BLaER1 (cell line): ENCODE measurements around the gene PLXNA1.
A peak's percentile ranks its signal among the peaks of the same experiment; 100 is the strongest.

Experiments used
- H3K27ac ChIP-seq: shearing (Covaris generic); formaldehyde crosslinking; 2 replicates; pipeline ENCODE4 v1.8.1; 2022
- H3K27me3 ChIP-seq: shearing (Covaris generic); formaldehyde crosslinking; 2 replicates; pipeline ENCODE4 v1.8.1; 2022
- H3K36me3 ChIP-seq: shearing (Covaris generic); formaldehyde crosslinking; 2 replicates; pipeline ENCODE4 v1.8.1; 2022
- H3K4me1 ChIP-seq: shearing (Covaris generic); formaldehyde crosslinking; 2 replicates; pipeline ENCODE4 v1.8.1; 2022
- H3K4me2 ChIP-seq: shearing (Covaris generic); formaldehyde crosslinking; 2 replicates; pipeline ENCODE4 v1.8.1; 2022
- H3K4me3 ChIP-seq: shearing (Covaris generic); formaldehyde crosslinking; 2 replicates; pipeline ENCODE4 v1.8.1; 2022
- H3K9ac ChIP-seq: shearing (Covaris generic); formaldehyde crosslinking; 2 replicates; pipeline ENCODE4 v1.8.1; 2022
- H3K9me3 ChIP-seq: shearing (Covaris generic); formaldehyde crosslinking; 2 replicates; pipeline ENCODE4 v1.8.1; 2022
- H4K20me1 ChIP-seq: shearing (Covaris generic); formaldehyde crosslinking; 2 replicates; pipeline ENCODE4 v1.8.1; 2022
- Cebpa-rat ChIP-seq: shearing (Covaris generic); IDR thresholded peaks from 2 replicates; pipeline ENCODE4 v1.8.1; 2022

Gene PLXNA1

DNA sequence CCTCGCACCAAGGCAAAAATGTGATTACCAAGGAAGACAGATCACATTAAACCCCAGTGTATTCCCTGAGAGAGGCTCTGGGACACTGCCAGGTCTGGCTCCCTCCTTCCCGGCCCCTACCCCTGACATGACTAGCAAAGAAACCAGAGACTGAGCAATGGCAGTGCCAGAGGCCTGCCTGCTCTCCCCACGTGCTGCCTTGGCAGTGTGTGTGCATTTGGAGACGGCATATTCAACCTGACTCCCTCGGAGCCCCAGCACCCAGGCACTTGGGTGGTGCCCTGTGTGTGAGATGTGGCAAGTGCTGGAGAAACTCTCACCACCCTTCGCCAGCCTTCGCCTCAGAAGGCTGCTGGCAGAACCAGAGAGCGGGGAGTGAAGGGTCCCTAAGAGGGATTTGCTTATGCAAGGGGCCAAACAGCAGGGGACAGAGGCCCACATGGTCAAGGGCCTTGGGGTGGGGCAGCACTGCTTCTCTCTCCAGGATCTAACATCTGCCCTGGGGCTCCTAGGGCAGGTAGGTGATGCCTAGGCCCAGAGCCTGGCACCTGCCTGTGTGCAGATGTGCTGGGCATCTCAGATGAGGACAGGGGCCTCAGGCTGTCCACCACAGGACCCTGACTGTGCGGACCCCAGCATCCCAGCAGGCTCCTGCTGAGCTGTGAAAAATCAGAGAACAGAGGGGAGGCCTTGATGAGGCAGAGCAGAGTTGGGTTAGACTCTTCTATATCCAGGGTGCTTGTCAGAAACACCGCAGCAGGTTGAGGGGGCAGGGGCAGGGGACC, 23.6 kb upstream of the PLXNA1 start:
- H3K9me3 ChIP-seq, result no peaks in the 10 kb centered on the region
- no peak for TF ChIP-seq Cebpa-rat

DNA sequence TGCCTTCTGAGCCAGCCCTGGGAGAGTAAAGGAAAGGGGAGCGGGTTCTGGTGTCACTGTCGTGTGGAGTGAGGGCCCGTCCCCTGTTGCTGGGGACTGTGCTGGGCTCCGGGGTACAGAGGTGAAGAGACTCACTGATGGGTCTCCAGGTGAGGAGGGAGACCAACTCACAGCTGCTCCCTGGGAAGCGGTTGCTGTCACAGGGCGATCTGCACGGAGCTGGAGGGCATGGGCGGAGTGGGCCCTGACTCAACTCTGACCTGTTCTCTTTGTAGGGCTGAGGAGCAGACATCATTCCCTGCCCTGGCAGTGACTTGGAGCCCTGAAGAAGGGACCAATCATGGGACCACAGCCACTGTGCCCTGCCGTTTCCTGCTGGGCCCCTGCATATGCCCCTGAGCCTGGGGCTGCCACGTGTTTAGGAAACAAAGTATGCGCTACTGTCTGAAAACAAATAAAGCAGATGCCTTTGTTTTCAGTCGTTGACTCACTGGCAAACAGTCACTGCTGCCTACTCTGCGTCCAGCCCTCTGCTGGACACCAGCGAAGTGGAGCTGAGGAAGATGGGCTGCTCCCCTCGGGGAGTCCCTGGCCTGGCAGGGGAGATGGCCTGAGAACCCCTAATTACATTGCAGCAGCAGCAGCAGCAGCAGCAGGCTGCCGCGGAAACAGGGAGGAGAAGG, 22.9 kb upstream of the PLXNA1 start:
- H3K9ac ChIP-seq, result peak overlapping the region; percentile 65
- H3K4me1 ChIP-seq, result peaks cover 77% of the 10 kb centered on the region
- TF ChIP-seq Cebpa-rat, result no peak
- no peaks in the 10 kb centered on the region for H3K9me3 ChIP-seq
- H3K27ac ChIP-seq, result peak overlapping the region; percentile 79
- peak overlapping the region; percentile 3; the same call in 1 of the 2 replicates for H3K4me3 ChIP-seq
- H3K27me3 ChIP-seq, result no peaks in the 10 kb centered on the region
- peak overlapping the region; percentile 92 for H3K4me2 ChIP-seq
- peaks cover 9% of the 10 kb centered on the region for H4K20me1 ChIP-seq
- no peaks in the 10 kb centered on the region for H3K36me3 ChIP-seq

More for the DNA sequence above, 23.6 kb upstream of the PLXNA1 start:
- H3K4me2 ChIP-seq, result peak overlapping the region; percentile 92
- H3K9ac ChIP-seq, result 0 out of 2 replicates have a peak overlapping the region, but pooled peaks have one; percentile 4
- H3K36me3 ChIP-seq, result no peaks in the 10 kb centered on the region
- peak overlapping the region; percentile 79 for H3K27ac ChIP-seq
- peaks cover 84% of the 10 kb centered on the region for H3K4me1 ChIP-seq
- peaks cover 16% of the 10 kb centered on the region for H4K20me1 ChIP-seq
- H3K27me3 ChIP-seq, result no peaks in the 10 kb centered on the region
- H3K4me3 ChIP-seq, result no peak overlapping the region

DNA sequence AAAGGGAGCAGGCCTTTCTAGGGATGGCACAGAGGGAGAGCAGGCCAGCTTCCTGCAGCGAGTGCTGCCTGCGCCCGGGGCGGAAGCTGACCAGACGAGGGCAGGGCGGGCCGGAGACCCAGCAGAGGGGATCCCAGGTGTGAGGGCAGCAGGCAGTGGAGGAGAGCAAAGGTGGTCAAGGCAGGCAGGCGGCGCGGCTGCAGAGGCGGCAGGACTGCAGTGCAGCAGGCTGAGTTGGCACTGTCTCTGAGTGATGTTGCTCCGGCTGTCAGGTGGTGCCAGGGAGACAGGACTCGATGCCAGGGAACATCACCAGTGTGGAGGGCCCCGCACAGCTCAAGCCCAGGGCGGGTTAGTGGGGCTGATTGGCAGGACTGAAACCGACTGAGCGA, 22.3 kb upstream of the PLXNA1 start:
- no peaks in the 10 kb centered on the region for H3K27me3 ChIP-seq
- peak overlapping the region; percentile 79 for H3K27ac ChIP-seq
- H3K9ac ChIP-seq, result peak overlapping the region; percentile 65
- H3K4me3 ChIP-seq, result peak overlapping the region; percentile 3; the same call in 1 of the 2 replicates
- peak overlapping the region; percentile 92 for H3K4me2 ChIP-seq
- H3K9me3 ChIP-seq, result no peaks in the 10 kb centered on the region
- H3K36me3 ChIP-seq, result no peaks in the 10 kb centered on the region
- H4K20me1 ChIP-seq, result peaks cover 4% of the 10 kb centered on the region; the same call in 1 of the 2 replicates
- TF ChIP-seq Cebpa-rat, result no peak
- peaks cover 72% of the 10 kb centered on the region for H3K4me1 ChIP-seq

DNA sequence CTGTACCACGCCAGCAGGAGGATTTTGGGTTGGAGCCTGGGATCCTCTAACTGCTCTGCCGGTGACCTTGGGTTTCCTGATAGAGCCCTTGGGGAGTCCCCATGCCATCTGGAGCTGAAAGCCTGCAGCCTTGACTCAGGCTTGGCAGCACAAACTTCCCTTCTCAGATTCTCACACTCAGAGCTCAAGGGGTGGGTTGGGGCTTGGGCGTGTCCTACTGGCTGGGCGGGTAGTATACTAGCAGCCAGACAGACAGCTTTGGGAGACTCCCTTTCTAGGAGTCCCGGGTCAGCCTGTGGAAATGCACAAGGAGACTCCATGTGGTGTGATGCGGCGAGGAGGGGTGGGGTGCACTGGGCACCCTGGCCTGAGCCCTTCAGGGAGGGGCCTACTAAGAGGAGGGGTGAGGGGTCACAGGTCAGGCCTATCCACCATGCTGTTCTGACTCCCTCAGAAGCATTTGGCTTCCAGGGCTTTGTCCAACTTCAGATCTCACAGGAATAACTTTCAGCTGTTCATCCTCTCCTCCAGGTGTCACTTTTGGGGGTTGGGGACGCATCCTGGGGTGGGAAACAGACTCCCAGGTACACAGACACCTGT, 21.6 kb upstream of the PLXNA1 start:
- peak overlapping the region; percentile 79 for H3K27ac ChIP-seq
- H4K20me1 ChIP-seq, result no peaks in the 10 kb centered on the region
- no peaks in the 10 kb centered on the region for H3K27me3 ChIP-seq
- peak overlapping the region; percentile 65; the same call in 1 of the 2 replicates for H3K9ac ChIP-seq
- H3K36me3 ChIP-seq, result no peaks in the 10 kb centered on the region
- H3K4me2 ChIP-seq, result peak overlapping the region; percentile 92
- peaks cover 65% of the 10 kb centered on the region for H3K4me1 ChIP-seq
- no peaks in the 10 kb centered on the region for H3K9me3 ChIP-seq
- no peak for TF ChIP-seq Cebpa-rat
- H3K4me3 ChIP-seq, result no peak overlapping the region; the same call in 1 of the 2 replicates

DNA sequence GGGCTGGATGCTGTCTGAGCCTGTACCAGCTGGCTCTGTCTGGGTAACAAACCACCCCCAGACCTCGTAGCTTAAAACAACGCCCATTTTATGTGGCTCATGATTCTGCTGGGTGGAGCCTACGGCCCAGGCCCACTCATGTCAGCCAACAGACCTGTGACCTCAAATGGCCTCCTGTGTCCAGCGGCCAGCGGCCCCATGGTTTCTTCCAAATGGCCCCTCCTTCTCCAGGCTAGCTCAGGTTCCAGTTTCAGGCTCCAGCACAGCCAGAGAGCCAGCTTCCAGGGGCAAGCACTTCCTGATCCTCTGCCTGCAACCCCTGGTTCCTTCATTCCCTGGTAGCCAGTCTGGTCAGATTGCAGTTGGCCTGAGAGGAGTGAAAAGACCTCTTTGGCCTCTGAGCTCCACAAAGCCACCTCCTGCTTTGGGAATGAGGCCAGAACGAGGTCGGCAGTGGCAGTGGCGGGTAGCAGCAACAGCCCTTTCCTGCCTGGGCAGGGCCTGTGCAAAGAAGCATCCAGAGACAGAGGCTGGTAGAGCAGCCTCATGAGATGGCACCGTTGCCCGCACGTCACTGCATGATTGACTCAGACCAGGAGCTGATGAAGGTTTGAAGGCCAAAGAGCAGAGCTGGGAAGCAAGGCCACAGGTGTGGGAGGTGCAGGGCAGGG, 21.0 kb upstream of the PLXNA1 start:
- TF ChIP-seq Cebpa-rat, result no peak
- no peak overlapping the region for H3K4me3 ChIP-seq
- no peaks in the 10 kb centered on the region for H3K36me3 ChIP-seq
- H3K9me3 ChIP-seq, result no peaks in the 10 kb centered on the region
- peak overlapping the region; percentile 92 for H3K4me2 ChIP-seq
- H3K27ac ChIP-seq, result no peak overlapping the region
- no peak overlapping the region for H3K9ac ChIP-seq
- H4K20me1 ChIP-seq, result no peaks in the 10 kb centered on the region
- H3K4me1 ChIP-seq, result peaks cover 58% of the 10 kb centered on the region
- H3K27me3 ChIP-seq, result no peaks in the 10 kb centered on the region

DNA sequence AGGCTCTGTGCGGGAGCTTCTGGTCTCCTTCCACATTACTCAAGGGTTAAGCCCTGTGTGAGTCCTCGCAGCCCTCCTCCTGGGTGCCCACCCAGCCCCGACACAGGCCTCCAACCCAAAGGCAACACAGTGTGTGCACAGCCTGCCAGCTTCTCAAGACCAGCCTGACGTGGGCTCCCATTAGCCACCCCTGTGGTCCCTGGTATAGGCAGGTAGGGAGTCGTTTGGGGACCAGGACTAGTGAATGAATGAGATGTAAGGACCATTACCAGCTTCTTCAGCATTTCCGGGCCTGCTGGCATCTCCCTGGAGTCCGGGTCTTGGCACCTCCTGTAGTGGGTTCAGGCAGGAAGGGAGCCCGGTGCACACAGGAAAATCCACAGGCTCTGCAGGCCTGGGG, 20.2 kb upstream of the PLXNA1 start:
- H3K4me2 ChIP-seq, result peak overlapping the region; percentile 92
- no peak overlapping the region for H3K27ac ChIP-seq
- H3K4me1 ChIP-seq, result peaks cover 50% of the 10 kb centered on the region
- H3K9me3 ChIP-seq, result no peaks in the 10 kb centered on the region
- no peak for TF ChIP-seq Cebpa-rat
- no peaks in the 10 kb centered on the region for H3K27me3 ChIP-seq
- H3K36me3 ChIP-seq, result no peaks in the 10 kb centered on the region
- no peaks in the 10 kb centered on the region for H4K20me1 ChIP-seq
- H3K9ac ChIP-seq, result no peak overlapping the region
- no peak overlapping the region for H3K4me3 ChIP-seq

DNA sequence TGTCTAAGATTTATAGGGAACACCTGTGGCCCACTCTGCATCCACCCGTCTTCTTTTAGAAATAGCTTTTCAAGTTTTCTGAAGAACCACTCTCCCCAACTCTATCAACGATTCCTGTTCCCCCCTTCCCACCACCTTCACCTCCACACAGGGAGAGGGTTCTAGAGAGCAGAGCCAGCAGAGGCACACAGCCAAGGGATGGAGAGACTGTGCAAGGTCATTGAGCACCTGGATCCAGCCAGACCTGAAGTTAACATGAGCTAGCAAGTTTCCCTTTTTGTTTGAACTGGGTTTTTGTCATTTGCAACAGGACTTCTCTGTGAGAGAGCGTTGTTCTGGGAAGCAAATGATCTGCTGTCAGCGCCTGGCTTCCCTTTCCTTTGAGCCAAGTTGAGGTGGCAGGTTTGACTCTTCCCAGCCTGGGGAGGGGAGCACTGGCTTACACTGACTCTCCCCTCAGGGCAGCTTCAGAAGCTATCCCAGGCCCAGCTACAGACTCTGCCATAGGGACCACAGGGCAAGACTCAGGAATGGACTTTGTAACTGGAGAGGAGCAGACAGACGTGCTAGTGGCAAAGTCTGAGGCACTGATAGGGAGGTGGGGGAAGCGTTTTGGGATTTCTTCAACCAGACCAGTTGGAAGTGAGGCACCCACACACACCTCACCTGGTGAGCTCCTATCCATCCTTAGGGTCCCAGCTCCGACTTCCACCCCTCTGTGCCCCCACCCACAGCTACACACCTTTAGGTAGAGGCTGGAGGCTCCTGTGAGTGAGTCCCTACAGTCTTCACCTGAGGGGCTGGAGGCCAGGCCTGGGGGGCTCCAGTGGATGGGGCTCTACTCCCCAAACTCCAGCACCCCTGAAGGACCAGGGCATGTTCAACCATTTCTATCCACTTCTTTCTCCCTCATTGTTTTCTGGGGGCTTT, 19.4 kb upstream of the PLXNA1 start:
- Histone ChIP-seq H3K9me3 (no peaks in the 10 kb centered on the region), H3K27me3 (no peaks in the 10 kb centered on the region), H3K36me3 (no peaks in the 10 kb centered on the region), H3K4me1 (peaks cover 46% of the 10 kb centered on the region), H3K4me3 (no peak overlapping the region), H3K27ac (no peak overlapping the region), H4K20me1 (no peaks in the 10 kb centered on the region), H3K9ac (no peak overlapping the region), H3K4me2 (no peak overlapping the region)
- TF ChIP-seq Cebpa-rat, result no peak

DNA sequence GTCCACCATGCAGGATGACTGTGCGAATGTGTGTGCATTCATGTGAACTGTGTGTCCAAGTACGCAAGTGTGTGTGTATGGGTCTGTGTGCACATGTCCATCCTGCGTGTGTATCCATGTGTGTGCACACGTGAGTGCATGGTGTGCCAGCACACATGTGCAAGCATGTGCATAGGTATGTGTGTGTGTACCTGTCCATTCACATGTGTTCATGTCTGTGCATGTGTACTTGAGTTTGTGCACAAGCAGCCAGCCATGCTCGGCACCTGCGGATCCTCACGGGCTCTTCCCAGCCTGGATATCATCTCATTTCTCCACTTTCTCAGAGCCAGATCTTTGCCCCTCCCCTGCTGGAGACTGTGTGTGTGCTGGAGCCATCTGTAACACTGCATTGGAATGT, 18.7 kb upstream of the PLXNA1 start:
- Histone ChIP-seq H4K20me1 (no peaks in the 10 kb centered on the region), H3K4me2 (no peak overlapping the region), H3K36me3 (no peaks in the 10 kb centered on the region), H3K27me3 (no peaks in the 10 kb centered on the region), H3K4me3 (no peak overlapping the region), H3K9ac (no peak overlapping the region), H3K4me1 (peaks cover 46% of the 10 kb centered on the region), H3K27ac (no peak overlapping the region), H3K9me3 (no peaks in the 10 kb centered on the region)
- TF ChIP-seq Cebpa-rat, result no peak

DNA sequence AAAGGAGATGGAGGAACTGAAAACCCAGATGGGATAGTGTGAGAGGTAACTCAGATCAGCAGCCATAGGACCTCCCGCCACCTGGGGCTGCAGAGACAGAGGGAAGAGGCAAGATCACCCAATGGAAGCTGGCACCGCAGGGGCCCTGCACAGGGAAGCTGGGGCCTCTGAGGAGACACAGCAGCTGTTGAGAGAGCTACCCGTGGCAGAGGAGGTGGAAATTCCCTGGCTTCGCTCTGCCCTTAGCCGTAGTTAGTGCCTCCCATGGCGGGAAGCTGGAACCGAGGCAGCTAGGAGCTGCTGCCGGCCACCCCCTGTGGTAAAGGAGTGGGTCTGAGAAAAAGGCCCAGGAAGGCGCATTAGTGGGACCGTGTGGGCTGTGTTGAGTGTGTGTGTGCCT, 18.0 kb upstream of the PLXNA1 start:
- Histone ChIP-seq H4K20me1 (no peaks in the 10 kb centered on the region), H3K27me3 (no peaks in the 10 kb centered on the region), H3K4me2 (no peak overlapping the region), H3K36me3 (no peaks in the 10 kb centered on the region), H3K9me3 (no peaks in the 10 kb centered on the region), H3K27ac (no peak overlapping the region), H3K4me3 (no peak overlapping the region), H3K9ac (no peak overlapping the region), H3K4me1 (peaks cover 46% of the 10 kb centered on the region)
- TF ChIP-seq Cebpa-rat, result no peak
